Right lobe of liver (tissue), 6 donors: ENCODE results near the gene RNASE4. TPM values are rescaled to one million over a fixed set of nuclear protein-coding genes. Genes with fewer than 3 reads are reported as not detected.
A peak's percentile ranks its signal among the peaks of the same experiment; 100 is the strongest.

Source experiments
- ATAC-seq, 4 donors: fragments of 200-7000 bp; cut with Tn5 transposase; one replicate each; pipeline ENCODE4 v1.9.1; 2020; ENCODE audit warnings: mild to moderate bottlenecking in 4 of 4, moderate library complexity in 4 of 4
- DNase-seq, 3 donors: peaks; one replicate each; pipeline ENCODE4 v3.0.0-alpha.2; 2020
- H3K27ac ChIP-seq, 3 donors: fragments of 200-600 bp; one replicate each; pipeline ENCODE4 v1.8.0; 2022
- H3K27me3 ChIP-seq, 2 donors: fragments of 200-600 bp; one replicate each; pipeline ENCODE4 v1.8.0; 2022
- H3K36me3 ChIP-seq, 4 donors: fragments of 200-600 bp; sonication (generic) in 1 of 4; one replicate each; pipeline versions ENCODE4 v1.5.1 to v1.8.0; 2017 to 2022; ENCODE audit warnings: control low read depth in 1 of 4
- H3K4me1 ChIP-seq, 4 donors: fragments of 200-600 bp; sonication (generic) in 1 of 4; one replicate each; pipeline versions ENCODE4 v1.5.1 to v1.8.0; 2017 to 2022; ENCODE audit warnings: control low read depth in 1 of 4
- H3K4me3 ChIP-seq, 3 donors: fragments of 200-600 bp; one replicate each; pipeline ENCODE4 v1.8.0; 2022
- H3K9me3 ChIP-seq, 4 donors: fragments of 200-600 bp; sonication (generic) in 1 of 4; one replicate each; pipeline versions ENCODE4 v1.5.1 to v1.8.0; 2017 to 2022; ENCODE audit warnings: control low read depth in 1 of 4
- POLR2A ChIP-seq: fragments of 450-650 bp; IDR thresholded peaks from one replicate; pipeline ENCODE4 v1.6.1; 2017; ENCODE audit warnings: antibody characterized with exemption, mild to moderate bottlenecking
- WGBS: methylation state at CpG from one replicate; pipeline ENCODE4 v1.1.6; 2018; ENCODE audit warnings: low coverage, low lambda C conversion rate; ENCODE audit not compliant: insufficient coverage; ENCODE audit errors: missing lambda C conversion rate; 5-methylcytosine and 5-hydroxymethylcytosine counted together
- intact Hi-C, 2 donors: fragments of 100-400 bp; cut with DNase I; formaldehyde crosslinking; loops; one replicate each; pipeline versions ENCODE4 v1.11.2 to v1.14.1; 2022
- total RNA-seq, 6 experiments: library from RNA; depleted of rRNA in 2 of 6; stranded (reverse); fragments of >200 nt in 2 of 6; fragmentation: NEBNext Ultra II Directional in 3 of 6; extraction: Animal tissue kit (Norgen Biotek cat#: 25700) in 3 of 6; gene quantifications; one replicate each; pipeline versions ENCODE4 v1.1.0 to v1.2.4, GENCODE V29; 2016 to 2023
- TF ChIP-seq, protein P1 (sequence below), 4 donors: fragments of 200-600 bp in 3 of 4; fragments of 450-650 bp in 1 of 4; IDR thresholded peaks; one replicate each; pipeline versions ENCODE4 v1.5.1 to v1.8.0; 2016 to 2022; ENCODE audit warnings: antibody characterized with exemption in 4 of 4, mild to moderate bottlenecking in 2 of 4
- donor health status: DM: no; HTN: yes; CAD: no.
- donor health status: DM: no; HTN: no; CAD: no.
- donor health status: DM: no; HTN: no; CAD: no.
- donor health status: DM: no; HTN: yes; CAD: no.
- donor health status: DM: no; HTN: yes; CAD: no.

The RNASE4 gene
- total RNA-seq, 6 experiments from 2014 or later = 129 to 175 (median 151) TPM

DNA sequence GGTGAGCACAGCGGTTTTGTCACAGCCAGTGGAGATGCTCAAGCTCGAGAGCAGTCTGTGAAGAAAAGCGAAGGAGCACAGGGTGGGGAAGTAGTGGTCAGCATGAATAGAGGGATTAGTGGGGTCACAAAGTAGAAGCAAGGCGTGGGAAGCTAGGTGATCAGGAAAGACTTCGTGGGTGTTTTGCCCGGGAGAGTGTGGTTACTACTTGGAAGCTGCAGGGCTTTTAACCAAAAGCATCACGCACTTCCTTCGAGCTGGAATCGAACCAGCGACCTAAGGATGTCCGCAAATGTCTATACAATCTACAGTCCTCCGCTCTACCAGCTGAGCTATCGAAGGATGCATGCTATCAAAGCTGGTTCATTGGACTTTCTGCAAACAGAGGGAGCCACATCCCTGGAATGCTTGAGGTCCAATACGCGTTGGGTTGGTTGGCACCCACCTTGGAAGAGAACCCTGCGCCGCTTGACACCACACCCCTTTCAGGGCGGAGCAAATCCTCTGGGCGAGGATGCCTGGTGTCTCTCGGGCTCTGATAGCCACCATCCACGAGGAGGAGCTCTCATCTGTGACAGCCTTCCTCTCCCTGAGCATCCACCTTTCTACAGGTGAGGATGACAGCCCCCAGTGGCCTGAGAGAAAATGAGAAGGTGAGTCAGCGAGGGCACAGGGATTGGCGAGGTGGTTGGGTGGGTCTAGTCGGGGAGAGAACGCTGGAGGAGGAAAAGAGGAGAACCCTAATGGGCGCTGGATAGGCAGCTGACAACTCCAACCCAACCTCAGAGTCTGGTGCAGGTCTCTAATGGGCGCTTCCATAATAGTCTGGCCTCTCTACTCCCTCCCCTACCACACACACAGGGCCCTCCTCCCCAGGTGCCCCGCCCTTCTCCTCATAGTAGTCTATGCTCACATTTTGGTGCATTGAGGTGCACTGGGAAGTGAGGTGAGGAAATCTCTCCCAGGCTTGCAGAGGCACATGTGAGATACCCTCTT, 26.8 kb upstream of the RNASE4 start:
- Histone ChIP-seq H3K27ac (no peak overlapping the region), H3K27me3 (peaks cover 0 to 14% of the 10 kb centered on the region in 2 donors), H3K36me3 (no peaks in the 10 kb centered on the region), H3K9me3 (no peaks in the 10 kb centered on the region), H3K4me3 (no peak overlapping the region), H3K4me1 (no peaks in the 10 kb centered on the region)
- TF ChIP-seq POLR2A = no peak
- TF ChIP-seq, protein P1, sequence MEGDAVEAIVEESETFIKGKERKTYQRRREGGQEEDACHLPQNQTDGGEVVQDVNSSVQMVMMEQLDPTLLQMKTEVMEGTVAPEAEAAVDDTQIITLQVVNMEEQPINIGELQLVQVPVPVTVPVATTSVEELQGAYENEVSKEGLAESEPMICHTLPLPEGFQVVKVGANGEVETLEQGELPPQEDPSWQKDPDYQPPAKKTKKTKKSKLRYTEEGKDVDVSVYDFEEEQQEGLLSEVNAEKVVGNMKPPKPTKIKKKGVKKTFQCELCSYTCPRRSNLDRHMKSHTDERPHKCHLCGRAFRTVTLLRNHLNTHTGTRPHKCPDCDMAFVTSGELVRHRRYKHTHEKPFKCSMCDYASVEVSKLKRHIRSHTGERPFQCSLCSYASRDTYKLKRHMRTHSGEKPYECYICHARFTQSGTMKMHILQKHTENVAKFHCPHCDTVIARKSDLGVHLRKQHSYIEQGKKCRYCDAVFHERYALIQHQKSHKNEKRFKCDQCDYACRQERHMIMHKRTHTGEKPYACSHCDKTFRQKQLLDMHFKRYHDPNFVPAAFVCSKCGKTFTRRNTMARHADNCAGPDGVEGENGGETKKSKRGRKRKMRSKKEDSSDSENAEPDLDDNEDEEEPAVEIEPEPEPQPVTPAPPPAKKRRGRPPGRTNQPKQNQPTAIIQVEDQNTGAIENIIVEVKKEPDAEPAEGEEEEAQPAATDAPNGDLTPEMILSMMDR (IDR thresholded peaks at IDR 0.05) = peak; percentile 4 to 34 (median 30)
- WGBS = 30% methylated on average over 15 of the region's 28 CpGs
- no peak for DNase-seq
- ATAC-seq = peak; percentile 63 to 83 (median 71)
- intact Hi-C loops = no loop called here

DNA sequence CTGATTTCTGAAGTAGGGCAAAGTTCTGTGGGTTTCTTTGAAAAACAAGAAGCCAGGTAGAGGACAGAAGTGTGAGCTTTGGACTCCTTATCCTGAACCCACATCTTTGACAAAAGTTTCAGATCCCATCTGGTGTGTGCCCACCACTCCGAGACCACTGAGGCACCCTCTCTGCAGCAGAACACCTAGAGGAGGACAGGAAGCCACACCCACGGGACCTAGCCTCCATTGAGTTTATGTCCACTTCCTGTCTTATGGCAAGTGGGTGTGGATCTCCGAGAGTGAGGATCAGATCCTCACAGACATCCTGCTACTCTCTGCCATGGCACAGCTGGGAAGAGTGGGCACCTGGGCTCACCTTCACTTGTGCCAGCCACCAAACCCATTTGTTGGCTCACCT, 26.1 kb upstream of the RNASE4 start:
- Histone ChIP-seq H3K4me1 (peaks cover 0 to 2% (median 1%) of the 10 kb centered on the region in 4 donors), H3K9me3 (no peaks in the 10 kb centered on the region), H3K27ac (no peak overlapping the region), H3K4me3 (no peak overlapping the region), H3K27me3 (peaks cover 0 to 12% of the 10 kb centered on the region in 2 donors), H3K36me3 (no peaks in the 10 kb centered on the region)
- intact Hi-C loops = no loop called here
- no peak for DNase-seq
- no peak for TF ChIP-seq POLR2A
- TF ChIP-seq, protein P1 (IDR thresholded peaks at IDR 0.05) = no peak
- ATAC-seq = no peak
- WGBS = 18% methylated on average over 2 of the region's 3 CpGs

DNA sequence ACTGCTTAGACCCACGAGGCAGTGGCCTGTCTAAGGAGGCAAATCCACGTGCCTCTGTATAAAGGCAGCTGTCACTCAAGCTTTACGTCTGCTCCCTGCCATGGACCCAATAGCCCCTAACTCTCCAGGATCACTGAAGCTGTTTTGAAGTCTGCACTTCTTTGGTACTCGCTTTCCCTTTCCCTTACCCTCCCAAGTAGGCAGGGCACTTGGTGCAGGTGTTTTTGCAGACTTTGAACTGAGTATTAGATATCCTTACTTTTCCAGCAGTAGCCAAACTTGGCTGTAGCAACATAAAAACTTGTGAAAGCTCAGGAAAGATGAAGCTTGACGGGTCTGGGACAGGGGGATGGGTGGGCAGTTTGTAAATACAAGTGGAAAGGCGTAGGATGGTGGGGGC, 25.0 kb upstream of the RNASE4 start:
- no peaks in the 10 kb centered on the region for H3K9me3 ChIP-seq
- no peak overlapping the region for H3K27ac ChIP-seq
- intact Hi-C loops = no loop called here
- ATAC-seq = no peak
- peaks cover 0 to 6% (median 3%) of the 10 kb centered on the region in 4 donors for H3K4me1 ChIP-seq
- TF ChIP-seq, protein P1 (IDR thresholded peaks at IDR 0.05) = no peak
- no peak for TF ChIP-seq POLR2A
- peaks cover 0 to 12% of the 10 kb centered on the region in 2 donors for H3K27me3 ChIP-seq
- DNase-seq = no peak
- H3K4me3 ChIP-seq = no peak overlapping the region
- no peaks in the 10 kb centered on the region for H3K36me3 ChIP-seq
- 58% methylated on average over 6 of the region's 6 CpGs for WGBS

DNA sequence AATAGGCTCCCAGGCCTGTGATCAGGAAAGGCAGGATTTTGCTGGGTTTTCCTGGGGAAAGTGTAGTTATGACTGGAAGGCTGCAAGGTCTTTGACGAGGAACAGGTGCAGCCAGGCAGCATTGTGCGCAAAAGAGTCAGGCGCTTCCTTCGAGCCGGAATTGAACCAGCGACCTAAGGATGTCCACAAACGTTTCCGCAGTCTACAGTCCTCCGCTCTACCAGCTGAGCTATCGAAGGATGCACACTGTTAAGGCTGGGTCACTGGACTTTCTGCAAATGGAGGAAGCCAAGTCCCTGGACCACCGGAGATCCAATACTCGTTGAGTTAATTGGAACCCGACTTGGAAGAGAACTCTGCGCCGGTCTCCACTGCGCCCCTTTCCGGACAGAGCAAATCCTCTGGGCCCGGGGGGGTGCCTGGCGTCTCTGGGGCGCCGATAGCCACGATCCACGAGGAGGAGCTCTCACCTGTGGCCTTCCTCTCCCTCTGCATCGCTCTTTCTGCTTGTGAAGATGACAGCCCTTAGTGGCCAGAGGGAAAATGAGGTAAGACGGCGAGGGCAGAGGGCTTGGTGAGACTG, 24.5 kb upstream of the RNASE4 start:
- DNase-seq = no peak
- H3K27me3 ChIP-seq = peaks cover 0 to 12% of the 10 kb centered on the region in 2 donors

More for the DNA sequence above, 24.5 kb upstream of the RNASE4 start:
- H3K27ac ChIP-seq = no peak overlapping the region
- no peaks in the 10 kb centered on the region for H3K9me3 ChIP-seq
- intact Hi-C loops = loop anchor here in 1 of 2 donors (10.0 kb wide), 1 partner anchor 195 kb away; no protein-coding TSS in a partner anchor
- no peak for ATAC-seq
- H3K4me1 ChIP-seq = peaks cover 0 to 6% (median 3%) of the 10 kb centered on the region in 4 donors
- WGBS = 52% methylated on average over 6 of the region's 26 CpGs
- H3K36me3 ChIP-seq = no peaks in the 10 kb centered on the region
- H3K4me3 ChIP-seq = no peak overlapping the region
- TF ChIP-seq POLR2A = no peak
- TF ChIP-seq, protein P1 (IDR thresholded peaks at IDR 0.05) = no peak
